ENCODE data around the gene TGFBR2.

Gene TGFBR2

DNA sequence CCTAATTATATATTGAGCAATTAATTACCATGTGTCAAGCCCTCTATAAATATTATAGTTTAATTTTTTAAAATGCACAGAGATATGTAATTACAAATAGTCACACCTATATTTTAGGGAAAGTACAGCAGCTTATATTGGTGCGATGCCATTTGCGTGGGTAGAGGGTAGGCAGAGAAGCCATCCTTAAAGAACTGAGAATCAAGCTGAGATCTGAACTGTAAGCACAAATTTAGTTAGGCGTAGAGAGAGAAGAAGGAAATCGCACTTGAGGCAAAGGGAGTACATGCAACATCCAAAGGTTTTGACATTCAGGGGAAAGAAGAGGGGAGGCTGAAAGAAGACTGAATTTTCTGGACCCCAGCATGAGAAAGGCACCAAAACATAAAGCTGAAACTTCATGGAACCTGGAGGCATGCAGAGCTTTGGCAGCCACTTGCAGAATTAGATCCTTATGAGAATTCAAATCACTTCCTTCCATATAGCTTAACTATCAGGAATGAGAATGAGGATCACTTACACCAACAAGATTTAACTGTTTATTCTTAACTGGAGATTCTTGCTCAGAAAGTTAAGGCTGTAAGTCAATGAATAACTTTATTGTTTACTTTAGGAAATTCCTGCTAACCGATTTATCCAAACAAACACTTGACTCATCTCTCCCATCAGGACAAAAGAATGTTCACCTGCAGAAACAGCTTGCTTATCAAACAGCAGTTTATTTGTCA lies 114.3 kb downstream of the TGFBR2 start:
- DNase-seq = no peak

- no peak for DNase-seq
Observed at GRCh38 chr3:30721314-30721634, 114.9 kb downstream of the TGFBR2 start.

GRCh38 chr3:30723211-30723610 lies 116.8 kb downstream of the TGFBR2 start:
- DNase-seq = no peak

DNA sequence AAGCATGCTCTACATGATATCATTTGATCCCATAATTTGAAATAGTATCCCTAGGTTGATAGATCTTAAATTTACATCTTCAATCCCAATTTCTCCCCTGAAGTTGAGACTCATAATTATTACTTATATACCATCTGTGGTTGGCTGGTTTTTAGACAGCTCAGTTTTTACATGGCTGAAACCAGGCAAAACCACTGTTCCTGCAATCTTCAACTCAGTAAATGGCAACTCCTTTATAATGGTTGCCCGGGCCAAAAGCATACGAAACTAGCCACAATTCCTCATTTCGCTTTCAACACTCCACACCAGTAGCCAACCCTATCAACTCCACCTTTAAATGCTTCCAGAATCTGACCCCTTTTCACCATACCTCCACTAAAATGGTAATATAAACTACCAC lies 118.5 kb downstream of the TGFBR2 start:
- no peak for DNase-seq

DNA sequence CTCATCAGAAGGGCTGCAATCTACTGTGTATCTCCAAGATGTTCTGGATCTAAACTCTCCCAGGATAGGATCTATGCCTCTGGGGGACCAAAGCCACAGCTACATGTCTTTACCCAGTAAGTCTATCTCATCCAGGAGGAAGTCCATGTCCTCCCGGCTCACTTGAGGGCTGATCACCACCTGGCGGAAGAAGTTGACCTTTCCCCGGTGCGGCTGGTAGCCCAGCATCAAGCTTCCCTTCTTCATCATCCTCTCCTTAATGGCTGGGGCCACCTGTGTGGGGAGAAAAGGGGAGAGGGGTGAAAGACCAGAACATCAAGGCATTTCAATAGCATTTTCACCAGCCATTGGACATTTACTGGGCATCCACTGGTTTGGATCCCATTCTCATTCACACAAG lies 121.7 kb downstream of the TGFBR2 start:
- DNase-seq = no peak

GRCh38 chr3:30729512-30729911 lies 123.1 kb downstream of the TGFBR2 start:
- no peak for DNase-seq

DNA sequence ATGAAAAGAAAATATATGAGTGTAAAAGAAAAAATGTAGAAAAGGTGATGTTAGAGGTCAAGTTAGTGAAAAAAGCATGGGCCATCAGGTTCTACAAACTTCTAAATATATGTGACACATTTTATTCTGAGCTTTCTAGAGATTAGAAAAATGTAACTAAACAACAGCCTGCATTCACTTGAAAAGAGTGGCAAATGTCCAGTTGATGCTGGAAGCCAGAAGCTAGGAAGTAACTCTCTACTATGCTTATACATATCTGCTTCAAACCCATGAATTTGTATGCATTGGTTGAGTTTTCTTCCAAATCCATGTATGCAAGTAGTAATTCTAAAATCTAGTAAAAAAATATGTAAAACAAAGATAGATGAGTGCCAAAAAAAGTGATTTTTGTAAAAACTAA lies 123.5 kb downstream of the TGFBR2 start:
- no peak for DNase-seq

DNA sequence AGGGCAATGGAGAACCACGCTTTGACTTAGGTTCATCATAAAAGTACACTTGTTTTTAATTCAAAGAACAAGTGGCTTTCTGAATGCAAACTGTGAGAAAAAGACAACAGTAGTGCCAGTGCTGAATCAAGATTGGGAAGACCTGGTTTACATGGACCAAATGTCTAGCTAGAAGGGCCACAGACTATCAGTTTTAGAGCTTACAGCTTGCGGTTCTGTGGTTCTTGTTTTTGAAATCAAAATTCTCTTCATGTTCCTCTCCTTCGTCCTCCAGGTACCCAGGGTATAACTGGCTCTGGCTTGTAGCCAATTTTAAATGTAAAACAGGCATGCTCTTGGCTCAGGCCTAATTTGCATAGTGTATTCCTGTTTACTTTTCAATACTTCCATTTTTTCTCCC lies 124.6 kb downstream of the TGFBR2 start:
- DNase-seq = no peak

- DNase-seq = no peak
Observed at GRCh38 chr3:30733209-30733608, 126.8 kb downstream of the TGFBR2 start.

DNA sequence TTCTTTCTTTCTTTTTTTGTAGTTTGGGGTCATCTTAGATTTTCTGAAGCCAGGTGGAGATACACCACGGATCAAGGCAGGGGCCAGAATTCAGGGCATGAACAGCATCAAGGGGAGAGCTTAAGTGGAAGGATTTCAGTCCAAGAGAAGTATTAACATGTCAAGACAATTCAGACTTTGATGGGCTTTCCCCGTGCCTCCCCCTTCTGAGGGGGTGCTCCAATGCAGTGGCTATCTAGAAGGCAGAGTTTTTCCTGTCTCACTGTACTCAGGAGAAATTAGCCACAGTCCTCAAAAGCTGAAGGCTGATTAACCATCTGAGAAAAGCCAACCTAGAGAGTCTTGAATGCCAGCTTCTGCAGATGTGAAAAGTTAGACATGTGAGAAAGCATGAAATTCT lies 127.3 kb downstream of the TGFBR2 start:
- no peak for DNase-seq

- no peak for DNase-seq
Observed at GRCh38 chr3:30737743-30738499, 131.5 kb downstream of the TGFBR2 start.

DNA sequence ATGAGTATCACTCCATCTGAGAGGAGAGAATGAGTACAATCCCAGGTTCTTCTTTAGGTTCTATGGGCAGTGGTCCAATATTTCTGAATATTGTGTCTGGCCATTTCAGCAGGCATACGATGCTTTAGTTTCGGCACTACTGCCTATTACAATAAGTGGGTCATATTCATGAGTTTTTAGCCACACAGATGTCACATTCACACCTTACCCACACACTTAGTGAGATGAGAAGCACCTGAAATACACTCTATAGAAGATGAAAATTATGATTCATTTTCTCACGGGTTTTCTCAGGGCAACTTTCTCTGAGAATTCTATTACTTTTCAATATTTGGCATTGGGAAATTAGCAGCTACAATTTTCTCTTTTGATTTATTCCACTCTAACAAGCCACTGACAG lies 132.2 kb downstream of the TGFBR2 start:
- DNase-seq = no peak

GRCh38 chr3:30741889-30742288 lies 135.5 kb downstream of the TGFBR2 start:
- no peak for DNase-seq

DNA sequence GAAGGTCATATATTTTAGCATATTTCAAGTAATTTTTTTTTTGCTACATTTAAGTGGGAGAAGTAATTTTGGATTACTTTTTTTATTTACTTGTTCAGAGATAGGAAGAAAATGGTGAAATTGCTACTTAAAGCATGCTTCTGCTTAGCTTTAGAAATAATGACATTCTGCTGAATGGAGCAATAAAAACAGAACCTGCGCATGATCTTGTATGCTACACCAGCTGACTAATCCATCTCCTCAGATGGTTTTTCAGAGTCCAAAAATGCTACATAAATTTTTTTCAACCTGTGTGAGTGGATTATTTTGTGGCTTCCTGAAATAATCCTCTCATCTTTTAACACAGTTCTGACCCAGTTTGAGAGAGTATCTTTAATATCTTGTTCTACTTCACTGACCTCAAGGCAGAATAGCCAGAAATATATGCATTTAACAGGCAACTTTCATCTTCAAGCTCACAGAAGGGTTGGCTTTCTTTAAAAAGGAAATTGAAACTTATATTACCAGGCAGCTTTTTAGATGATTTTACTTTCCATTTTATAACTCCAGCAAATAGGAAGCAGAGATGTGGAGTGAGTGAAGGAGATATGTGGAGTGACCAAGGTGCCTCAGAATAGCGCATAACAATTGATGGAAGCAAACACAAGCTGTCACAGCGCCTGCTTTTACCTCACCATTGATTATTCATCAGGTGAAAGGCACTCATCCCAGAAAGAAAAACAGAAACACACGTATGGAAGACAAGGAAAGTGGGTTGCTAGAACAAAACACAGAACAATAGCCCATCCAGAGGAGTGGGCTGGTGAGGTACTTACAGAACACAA lies 136.6 kb downstream of the TGFBR2 start:
- DNase-seq = peak in 1 of 4 experiments; percentile 16

All from suppressor macrophage (primary cell).